ENCODE measurements around the gene CAPN14.

Gene CAPN14

DNA sequence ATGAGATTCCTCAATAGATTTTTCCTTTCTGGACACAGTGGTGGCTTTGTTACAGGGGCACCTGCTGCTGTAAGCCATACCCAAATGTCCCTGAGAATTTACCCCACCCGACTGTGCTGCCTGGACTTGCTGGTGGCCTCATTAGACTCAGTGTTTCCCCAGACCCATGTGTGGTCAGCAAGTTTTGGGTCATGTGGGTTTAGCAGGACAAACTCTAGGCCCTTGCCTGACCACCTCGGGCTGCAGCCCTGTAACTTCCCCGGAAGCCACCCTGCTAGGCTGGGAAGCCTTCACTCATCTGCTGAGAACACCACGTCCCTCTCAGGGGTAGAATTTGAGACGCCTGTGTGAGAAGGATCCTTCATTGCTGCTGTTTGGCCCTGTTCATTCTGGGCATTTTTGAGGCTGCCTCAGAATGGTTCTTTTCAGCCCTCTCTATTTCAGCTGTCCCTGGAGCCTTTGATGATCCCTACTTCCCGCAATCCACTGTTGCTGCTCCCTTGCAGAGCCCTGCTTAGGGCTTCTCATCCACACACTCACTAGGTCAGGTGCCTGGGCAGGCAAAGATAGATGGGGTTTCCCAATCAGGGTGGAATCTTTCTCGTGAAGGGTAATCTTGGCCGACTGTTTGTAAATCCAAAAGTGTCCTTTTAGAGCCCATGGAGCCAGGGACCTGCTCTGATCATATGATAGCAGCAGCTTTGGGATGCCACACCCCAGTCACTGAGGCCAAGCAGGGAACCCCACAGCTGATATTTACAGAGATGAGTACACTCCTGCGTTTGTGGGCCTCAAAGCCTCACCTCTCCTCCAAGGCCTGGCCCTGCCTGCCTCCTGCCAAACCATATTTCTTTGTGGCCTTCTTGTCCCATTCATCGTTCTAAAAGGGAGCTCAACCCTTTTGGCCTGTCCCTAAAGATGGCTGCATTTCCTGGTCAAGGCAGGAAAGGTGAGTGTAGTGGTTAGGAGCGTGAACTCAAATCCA, 23.4 kb upstream of the CAPN14 start:
- DNase-seq: no peak

DNA sequence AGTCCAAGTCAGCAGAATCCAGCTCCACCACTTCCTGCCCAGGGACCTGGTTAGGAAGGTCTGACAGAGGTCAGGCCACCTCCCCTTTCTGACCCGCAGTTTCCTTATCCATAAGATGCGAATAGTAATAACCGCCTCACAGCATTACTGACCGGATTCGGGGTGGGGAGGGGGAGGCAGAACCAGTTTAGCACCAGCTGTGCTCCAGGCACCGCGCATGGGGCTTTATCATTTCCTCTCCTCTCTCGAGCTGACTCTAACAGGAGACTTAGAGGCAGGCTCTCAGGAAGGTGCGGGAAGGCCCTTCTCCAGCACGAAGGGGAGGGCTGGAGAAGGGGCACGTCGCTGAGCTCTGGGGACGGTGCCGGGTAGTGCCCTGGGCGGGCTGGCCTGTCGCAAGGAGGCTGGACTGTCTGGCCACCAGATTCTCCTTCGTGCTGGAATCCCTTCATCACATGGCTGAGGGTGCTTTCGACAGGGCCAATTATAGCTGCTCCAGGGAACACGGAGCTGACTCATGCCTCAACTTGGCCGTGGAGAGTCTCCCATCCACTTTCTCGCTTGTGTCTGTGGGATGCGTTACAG, 22.4 kb upstream of the CAPN14 start:
- no peak for DNase-seq

DNA sequence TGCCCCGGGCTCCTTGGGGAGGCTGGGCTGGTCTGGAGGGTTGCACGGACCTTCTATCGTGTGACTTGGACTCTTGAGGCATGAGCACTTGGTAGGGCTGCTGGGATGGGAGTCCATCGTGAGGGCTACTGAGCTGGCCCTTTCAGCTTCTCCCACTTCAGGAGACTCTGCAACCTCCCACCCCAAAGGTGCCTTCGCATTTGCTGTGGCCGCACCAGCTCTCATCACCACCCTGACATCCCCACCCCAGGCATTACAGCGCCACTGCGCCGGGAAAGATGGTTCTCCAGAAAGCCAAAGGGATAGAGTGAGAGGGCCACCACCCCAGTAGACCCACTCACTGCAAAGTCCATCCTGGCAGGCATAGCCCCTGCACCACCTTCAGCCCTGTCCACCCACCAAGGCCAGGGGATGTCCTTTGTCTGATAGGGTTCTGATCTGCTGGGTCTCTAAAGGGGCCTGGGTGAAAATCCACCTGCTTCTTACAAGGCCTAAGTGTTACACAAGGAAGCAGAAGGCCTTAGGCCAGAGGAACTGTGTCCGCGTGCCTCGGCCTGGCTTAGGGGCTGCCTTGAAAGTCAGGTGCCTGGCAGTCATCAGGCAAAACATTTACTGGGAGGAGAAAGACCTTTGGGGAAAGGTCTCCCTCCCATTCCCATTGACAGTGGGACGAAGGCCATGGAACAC, 21.7 kb upstream of the CAPN14 start:
- no peak for DNase-seq

DNA sequence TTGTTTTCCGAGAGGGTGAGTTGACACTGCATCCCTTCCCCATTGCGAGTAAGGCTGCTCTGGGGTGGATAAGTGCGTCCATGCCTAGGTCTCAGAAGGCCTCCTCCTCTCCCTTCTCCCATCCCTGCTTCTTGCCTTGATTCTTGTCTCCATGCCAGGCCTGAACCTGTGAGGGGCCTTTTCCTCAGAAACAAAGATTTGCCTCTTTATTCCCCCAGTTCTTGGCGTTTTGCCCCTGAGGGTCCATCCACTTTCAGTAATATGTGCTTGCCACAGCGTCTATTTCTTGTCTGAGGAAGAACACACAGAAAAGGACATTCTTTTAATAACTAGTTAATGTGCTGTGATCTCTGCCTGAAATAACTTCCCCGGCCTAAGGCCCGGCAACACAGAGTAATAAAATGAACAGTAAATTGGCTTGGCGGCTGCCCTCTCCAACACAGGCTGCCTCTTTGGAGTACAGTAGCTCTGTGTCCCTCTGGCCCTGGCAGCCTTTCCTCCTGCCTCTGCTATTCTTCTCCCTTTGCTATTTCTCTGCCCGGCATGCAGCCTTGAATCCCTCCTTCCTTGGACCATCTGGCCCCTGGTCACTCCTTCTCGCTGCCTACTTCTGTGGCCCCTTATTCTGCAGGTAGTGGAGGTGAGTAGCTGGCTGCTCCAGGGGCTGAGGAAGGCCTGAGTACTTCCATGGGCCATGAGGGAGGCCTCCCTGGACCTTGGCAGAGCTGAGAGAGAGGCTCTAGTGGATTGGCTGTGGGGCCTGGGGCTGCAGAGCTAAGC, 21.0 kb upstream of the CAPN14 start:
- DNase-seq: no peak

DNA sequence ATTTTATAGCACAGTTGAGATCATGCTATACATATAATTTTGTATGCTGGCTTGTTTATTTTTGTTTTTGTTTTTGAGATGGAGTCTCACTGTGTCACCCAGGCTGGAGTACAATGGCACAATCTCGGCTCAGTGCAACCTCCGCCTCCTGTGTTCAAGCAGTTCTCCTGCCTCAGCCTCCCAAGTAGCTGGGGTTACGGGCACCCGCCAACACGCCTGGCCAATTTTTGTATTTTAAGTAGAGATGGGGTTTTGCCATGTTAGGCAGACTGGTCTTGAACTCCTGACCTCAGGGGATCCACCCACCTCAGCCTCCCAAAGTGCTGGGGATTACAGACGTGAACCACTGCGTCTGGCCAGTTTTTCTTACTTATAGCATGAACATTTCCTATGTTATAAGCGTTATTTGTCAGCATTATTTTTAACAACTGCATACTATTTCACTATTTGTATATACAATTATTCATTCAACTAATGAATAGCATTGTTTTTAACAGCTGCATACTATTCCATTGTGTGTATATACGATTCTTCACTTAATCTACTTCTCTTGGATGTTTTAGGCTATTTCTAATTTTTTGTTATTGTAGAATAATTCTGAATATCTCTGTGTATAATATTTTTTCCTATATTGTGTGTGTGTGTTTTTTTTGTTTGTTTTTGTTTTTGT, 20.2 kb upstream of the CAPN14 start:
- DNase-seq: no peak

DNA sequence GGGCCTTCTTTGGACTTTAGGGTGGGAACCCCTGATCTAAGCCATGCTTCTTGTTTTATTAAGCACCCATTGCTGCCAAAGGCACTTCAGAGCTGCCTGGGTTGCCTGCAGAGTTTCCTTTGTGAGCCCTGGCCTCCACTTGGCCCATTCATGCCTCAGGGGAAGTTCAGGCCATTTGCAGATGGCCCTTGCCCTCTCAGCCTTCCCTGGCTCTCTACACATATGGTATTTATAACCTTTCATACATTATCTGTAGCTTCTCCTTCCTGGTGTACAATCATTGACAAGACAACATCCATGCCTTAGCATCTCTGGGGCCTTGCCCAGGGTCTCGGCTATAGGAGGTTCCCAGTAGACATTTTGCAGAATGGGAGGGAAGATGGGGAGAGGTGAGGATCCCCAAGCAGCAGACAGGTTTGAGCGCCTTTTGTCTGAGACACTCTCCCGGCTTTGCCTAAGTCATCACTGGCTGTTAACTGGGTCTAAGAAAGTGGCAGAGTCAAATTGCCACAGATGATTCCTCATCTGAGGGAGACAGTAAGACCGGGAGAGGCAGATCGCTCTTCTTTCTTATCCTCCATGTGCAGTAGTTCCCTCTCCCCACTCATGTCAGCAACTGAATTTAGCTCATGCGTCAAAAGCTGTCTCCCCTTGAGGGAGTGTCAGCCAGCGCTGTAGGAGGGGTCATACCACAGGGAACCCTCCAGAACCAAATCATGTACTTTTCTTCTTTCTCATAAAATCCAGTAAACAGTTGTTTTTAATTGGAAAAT, 19.3 kb upstream of the CAPN14 start:
- DNase-seq: no peak

DNA sequence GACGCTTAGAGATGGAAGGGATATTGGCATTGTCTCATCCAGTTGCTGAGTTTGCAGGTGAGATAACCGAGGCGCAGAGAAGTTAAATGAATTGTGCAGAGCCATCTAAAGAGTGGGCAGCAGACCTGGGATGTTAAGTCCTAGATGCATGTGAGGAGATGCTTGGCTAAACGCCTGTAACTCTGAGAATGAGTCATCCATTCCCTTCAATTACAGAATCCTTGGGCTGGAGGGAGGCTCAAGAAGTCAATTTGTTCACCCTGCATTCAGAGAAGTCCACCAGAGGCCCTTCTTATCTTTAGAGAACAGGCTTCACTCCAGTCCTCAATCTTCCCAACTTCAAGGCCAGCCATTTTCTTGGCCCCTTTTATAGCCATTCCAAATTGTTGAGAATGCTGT, 18.2 kb upstream of the CAPN14 start:
- no peak for DNase-seq

DNA sequence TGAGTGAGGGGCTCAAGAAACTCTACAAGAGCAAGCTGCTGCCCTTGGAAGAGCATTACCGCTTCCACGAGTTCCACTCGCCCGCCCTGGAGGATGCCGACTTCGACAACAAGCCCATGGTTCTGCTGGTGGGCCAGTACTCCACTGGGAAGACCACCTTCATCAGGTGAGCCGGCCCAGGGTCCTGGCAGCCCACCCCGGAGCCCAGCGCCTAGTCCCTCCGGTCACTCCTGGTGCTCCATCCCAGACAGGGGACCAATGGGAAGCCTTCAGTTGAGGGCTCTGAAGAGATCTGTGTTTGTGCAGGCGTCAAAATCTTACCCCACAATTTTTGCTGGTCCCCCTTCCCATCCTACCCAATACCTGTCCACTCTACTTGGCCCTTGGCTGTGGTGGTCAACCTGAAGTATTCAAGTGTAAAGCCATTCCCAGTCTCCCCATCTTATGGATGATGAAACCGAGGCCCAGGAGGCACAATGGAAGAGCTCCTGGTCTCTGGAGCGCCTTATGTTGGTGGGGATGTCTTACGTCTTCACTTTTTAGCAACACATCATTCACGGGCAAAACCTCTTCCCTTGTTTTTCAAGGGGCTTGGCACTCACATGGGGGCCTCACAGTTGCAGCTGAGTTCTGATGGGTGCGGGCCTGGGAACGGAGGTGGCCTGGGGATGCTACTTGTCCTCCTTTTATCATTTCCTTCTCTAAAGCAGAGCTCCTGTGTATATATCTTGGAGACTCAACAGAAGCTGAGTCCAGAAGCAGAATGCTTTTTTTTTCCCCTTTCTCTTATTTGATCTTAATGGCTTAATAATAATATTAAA, 17.6 kb upstream of the CAPN14 start:
- no peak for DNase-seq

DNA sequence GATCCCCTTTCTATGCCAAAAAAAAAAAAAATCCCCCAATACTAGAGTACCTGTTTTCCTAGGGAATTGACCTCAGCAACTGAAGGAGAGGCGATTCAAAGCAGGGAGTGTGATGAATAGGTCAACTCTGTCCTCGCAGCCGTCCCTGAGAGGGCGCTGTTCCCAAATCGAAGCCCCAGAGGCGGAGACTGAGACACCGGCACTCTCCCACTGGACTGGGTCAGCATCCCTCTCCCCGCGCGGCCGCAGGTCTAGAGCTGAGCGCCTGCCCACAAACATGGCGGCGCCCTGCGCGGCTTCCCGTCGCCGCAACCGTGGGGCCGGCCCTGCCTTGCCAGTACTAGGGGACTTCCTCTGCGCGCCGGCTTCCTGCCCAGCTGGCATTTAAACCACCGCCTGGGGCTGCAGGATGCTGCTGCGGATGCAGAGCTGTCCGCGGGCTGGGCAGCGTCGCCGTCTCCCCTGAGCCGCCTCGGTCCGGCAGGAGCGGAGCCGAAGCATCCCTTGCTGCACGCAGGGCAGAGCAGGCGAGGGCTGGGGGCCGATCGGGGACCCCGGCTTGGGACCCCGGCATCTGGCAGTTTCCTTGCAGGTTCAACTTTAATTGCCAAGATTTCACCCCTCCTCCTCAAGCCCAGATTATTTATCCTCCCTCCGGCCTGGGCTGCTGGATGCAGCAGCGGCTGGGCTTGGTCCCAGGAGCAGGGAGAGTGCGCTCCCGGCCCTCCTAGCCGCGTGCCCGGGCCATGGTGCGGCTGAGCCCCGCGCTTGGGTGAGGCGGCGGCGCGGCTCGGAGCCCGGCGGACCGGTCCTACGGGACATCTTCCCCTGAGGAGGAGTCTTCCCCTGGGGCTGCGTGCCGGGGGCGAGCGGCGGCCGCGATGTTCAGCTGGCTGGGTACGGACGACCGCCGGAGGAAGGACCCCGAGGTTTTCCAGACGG, 16.7 kb upstream of the CAPN14 start, which contains the start of gene EHD3:
Gene EHD3, plus strand, starts transcription at position 412 of the 942 bp plus-strand sequence. Its CDS starts 470 bp downstream, at position 882.
- peak; percentile 64 for DNase-seq

DNA sequence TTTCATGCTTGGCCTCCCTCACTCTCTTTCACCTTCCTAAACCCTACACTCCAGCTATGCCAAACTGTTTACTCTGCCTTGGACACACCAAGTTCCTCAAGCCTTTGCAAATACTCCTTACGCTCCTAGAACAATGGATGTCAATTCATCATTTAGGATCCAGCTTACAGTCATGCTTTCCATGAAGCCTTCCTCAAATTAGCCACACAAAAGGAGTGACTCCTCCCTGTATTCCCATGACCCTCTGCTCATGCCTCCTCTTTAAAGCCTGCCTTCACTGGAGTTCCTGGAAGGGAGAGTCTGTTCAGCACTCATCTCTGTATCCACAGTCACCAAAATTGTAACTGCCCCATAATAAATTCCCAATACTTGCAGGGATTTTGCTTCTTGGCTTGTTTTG, 15.9 kb upstream of the CAPN14 start:
- DNase-seq: no peak

DNA sequence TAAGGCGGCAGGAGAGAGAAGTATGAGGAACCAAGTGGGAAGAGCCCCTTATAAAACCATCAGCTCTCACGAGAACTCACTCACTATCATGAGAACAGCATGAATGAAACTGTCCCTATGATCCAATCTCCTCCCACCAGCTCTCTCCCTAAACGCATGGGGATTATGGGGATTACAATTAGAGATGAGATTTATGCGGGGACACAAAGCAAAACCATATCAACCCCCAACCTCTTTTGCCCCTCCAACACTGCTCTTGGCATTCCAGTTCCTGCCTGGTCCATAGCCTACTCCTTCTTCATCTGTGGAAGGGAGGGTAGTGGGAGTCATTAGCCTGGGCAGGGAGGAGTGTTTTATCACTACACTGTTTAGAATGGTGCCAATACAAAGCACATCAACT, 15.3 kb upstream of the CAPN14 start:
- no peak for DNase-seq

DNA sequence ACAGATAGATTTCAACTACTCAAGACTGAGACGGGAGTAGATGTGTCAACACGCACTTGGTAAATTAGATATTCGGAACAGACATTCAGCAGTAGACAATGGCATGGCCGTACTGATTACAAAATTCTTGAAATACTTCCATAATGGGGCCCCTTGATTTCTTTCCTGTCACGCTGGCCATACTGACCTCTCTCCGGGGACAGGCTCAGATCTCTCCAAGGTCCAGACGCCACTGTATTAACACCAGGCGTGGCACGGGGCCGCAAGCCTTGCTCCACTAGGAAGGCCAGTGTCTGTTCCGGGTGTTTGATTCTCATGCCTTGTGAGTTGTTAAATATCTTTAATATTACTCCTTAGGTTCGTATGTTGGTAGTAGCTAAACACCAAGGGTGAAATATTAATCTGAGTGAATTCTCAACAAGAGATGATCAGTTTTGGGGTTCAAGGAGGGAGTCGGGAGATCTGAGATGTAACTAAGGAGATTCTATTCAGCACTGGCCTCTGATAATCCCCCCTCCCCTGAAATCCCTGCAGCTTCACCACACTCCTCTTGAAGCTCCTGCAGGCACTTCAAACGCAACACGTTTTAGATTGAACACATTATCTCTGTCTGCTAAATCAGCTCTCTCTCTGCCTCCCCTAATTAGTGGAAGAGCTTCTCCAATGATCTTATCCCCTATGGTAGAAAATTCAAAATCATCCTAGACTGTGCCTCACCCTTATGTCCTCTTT, 14.4 kb upstream of the CAPN14 start:
- no peak for DNase-seq

DNA sequence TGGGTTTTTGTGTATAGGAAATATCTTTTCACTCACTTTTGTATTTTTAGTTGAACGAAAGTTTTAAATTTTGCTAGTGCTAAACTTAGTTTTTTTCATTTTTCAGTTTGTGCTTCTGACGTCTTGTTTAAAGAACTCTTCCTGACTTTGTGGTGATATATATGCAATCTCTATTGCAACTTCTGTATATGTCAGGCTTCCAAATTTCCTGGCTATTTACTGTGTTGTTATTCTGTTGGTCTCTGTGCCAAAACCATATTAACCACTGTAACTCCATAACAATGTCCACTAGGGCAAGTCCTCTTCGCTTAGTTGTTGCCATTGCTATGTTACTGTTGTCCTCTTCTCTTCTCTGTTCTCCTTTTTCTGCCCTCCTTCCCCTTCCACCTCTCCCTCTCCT, 13.4 kb upstream of the CAPN14 start:
- no peak for DNase-seq

DNA sequence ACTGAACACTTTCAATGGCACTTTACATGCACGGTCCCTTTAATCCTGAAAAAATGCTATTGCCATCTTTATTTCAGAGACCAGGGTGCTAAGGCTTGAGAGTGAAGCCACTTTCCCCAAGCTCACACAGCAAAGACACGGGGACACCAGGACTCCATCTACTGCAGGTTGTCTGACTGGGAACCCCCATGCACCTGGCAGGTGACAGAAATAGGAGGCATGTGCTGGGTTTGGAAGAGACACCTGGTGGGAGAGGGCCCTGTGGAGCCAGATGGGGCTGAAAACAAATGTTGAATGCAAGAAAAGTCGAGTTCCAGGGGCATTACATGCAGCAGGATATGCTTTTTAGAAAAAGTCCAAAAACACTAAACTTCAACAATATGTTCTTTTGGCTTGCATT, 11.4 kb upstream of the CAPN14 start:
- no peak for DNase-seq

DNA sequence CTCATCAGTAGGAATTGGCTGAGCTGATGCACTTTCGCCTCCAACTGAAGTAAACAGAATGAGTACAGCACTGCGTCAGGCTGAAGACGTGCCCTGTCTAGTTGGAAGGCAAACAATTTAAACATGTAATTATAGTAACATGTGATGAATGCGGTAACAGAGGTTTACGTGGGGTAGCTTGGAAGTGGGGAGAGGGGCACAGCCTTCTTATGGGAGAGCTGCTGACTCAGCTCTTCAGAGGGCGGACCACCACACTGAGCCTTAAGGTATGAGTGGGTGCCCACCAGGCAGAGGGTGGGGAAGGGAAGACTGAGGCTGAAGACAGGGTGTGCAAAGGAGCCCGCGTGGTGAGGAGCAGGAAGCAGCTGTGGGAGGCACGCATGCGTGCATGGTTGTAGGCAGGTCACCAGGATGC, 10.4 kb upstream of the CAPN14 start:
- no peak for DNase-seq

DNA sequence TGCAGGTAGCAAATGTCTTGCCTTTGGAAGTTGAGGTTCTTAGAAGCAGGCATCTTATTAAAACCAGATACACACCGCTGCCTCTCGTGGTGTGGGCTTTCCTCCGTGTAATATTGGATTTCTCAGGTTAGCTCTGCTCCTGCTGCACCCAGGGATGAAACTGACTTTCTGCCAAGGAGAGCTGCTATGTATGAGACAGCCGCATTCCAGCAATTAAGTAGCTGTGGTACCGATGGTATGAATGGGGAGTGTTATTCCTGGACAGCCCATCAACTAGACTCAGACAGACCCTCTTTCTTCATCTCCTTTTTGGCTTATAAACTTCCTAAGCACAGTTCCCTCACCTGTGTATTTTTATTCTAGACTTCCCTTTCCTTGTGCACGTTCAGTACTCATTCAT, 9.8 kb upstream of the CAPN14 start:
- no peak for DNase-seq

DNA sequence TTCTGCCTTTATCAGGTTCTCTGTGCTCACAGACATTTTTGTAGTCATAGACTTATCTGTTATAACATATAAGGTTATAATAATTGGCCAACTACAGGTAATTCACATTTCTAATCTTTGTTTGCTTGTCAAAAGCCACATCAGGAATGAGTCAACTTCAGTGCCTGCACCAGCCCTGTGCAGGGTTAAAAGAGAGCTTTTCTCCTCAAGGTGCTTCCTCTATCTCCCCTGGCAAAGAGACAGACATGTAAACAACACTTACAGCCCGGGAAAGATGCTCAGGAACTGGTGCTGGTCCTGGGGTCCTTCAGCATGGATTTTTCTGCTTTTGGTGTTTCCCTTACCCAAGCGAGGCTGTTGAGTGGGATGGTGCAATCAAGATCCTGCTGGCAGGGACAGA, 9.0 kb upstream of the CAPN14 start:
- DNase-seq: no peak

DNA sequence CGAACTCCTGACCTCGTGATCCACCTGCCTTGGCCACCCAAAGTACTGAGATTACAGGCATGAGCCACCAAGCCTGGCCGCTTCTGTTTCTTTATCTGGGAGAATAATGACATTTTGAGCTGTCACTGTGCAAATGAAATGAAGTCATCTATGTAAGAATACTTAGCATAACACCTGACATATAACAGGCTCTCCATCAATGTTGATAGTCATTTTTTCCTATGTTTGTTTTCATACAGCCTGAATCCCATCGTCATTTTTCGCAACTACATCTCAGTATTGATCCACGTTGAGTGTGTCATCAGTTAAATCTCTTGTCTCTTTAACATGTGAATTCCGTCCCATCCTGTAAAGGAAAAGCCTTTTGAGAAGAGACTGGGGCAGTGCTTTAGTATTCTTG, 6.4 kb upstream of the CAPN14 start:
- no peak for DNase-seq

DNA sequence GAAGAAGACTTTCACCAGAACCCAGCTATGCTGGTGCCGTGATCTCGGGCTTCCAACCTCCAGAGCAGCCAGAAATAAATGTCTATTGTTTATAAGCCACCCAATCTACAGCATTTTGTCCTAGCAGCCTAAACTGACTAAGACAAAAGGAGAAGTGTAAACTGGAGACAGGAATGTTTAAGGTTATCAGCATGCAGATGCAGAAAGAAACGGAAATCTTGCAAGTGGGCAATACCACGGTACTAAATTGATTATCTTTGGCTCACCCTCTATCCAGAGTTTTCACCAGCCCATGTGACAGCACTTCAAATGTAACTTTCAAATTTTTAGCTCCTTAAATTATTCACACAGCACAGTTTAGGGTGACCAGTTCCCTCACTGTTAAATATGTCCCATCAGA, 5.7 kb upstream of the CAPN14 start:
- DNase-seq: no peak

All from central memory CD4-positive, alpha-beta T cell (primary cell).